AG10803 (cell line): Measurements from ENCODE around the gene BRD3OS.

Experiments
- DNase-seq: peaks from one replicate; pipeline ENCODE4 v3.0.0; 2010; ENCODE audit warnings: low read depth
- H3K4me3 ChIP-seq: 2 replicates; pipeline ENCODE4 v1.5.1; 2011; ENCODE audit warnings: mild to moderate bottlenecking, low read length, control low read depth
- CTCF ChIP-seq: conservative IDR thresholded peaks from 2 replicates; pipeline ENCODE4 v1.5.1; 2011; ENCODE audit warnings: mild to moderate bottlenecking, low read length, control low read depth, inconsistent platforms

BRD3OS gene

GRCh38 chr9:133978899-133979272, 46.4 kb upstream of the BRD3OS start:
- no peak for DNase-seq
- peak overlapping the region; percentile 46 for H3K4me3 ChIP-seq
- TF ChIP-seq CTCF: no peak

GRCh38 chr9:133979273-133979920, 45.9 kb upstream of the BRD3OS start:
- peak overlapping the region; percentile 46 for H3K4me3 ChIP-seq
- peak; percentile 43 for DNase-seq
- TF ChIP-seq CTCF: no peak

GRCh38 chr9:133979921-133980863, 45.1 kb upstream of the BRD3OS start:
- DNase-seq: no peak
- H3K4me3 ChIP-seq: no peak overlapping the region; the same call in 1 of the 2 replicates
- TF ChIP-seq CTCF: no peak

GRCh38 chr9:133980864-133981588, 44.3 kb upstream of the BRD3OS start:
- TF ChIP-seq CTCF: no peak
- no peak overlapping the region for H3K4me3 ChIP-seq
- no peak for DNase-seq

- no peak overlapping the region for H3K4me3 ChIP-seq
- DNase-seq: no peak
- TF ChIP-seq CTCF: no peak
Observed at GRCh38 chr9:133981589-133981957, 43.7 kb upstream of the BRD3OS start.

- DNase-seq: no peak
- no peak overlapping the region for H3K4me3 ChIP-seq
- TF ChIP-seq CTCF: no peak
Observed at GRCh38 chr9:133981958-133982681, 43.2 kb upstream of the BRD3OS start.
